ENCODE measurements around the gene PITRM1. TPM values are rescaled to one million over a fixed set of nuclear protein-coding genes. Genes with fewer than 3 reads are reported as not detected.

Gene PITRM1
- total and polyA plus RNA-seq, 7 donors, result 51.0 to 112 (median 78.8) TPM

GRCh38 chr10:3199488-3199887, 26.9 kb upstream of the PITRM1 start:
- no peak for ATAC-seq
- Histone ChIP-seq H3K9me3 (no peaks in the 10 kb centered on the region), H3K4me3 (no peak overlapping the region), H3K36me3 (ENCODE audit: insufficient read depth in 1 of 2, low read depth in 1 of 2) (no peaks in the 10 kb centered on the region), H3K4me1 (peaks cover 7% of the 10 kb centered on the region), H3K27me3 (ENCODE audit: insufficient read depth in 3 of 3, low read length in 2 of 3) (no peaks in the 10 kb centered on the region), H3K27ac (no peak overlapping the region)
- DNase-seq, result no peak
- intact Hi-C loops (cut with DNase I), result loop anchor here (5.0 to 10.0 kb wide), 2 partner anchors 275 to 1458 kb away; no protein-coding TSS in a partner anchor
- 92 to 95% (median 93%) methylated on average over 9 of the region's 9 CpGs for whole genome bisulfite sequencing, 3 donors
- TF ChIP-seq CTCF (IDR thresholded peaks at IDR 0.05), result no peak

GRCh38 chr10:3198900-3199299, 26.3 kb upstream of the PITRM1 start:
- H3K36me3 ChIP-seq (ENCODE audit: insufficient read depth in 1 of 2, low read depth in 1 of 2), result no peaks in the 10 kb centered on the region
- ATAC-seq, result no peak
- H3K4me3 ChIP-seq, result no peak overlapping the region
- no peaks in the 10 kb centered on the region for H3K27me3 ChIP-seq (ENCODE audit: insufficient read depth in 3 of 3, low read length in 2 of 3)
- no peaks in the 10 kb centered on the region for H3K9me3 ChIP-seq
- no peak overlapping the region for H3K27ac ChIP-seq
- peaks cover 7% of the 10 kb centered on the region for H3K4me1 ChIP-seq
- 94 to 97% (median 95%) methylated on average over 7 of the region's 7 CpGs for WGBS, 3 donors
- TF ChIP-seq CTCF (IDR thresholded peaks at IDR 0.05), result no peak
- intact Hi-C loops (cut with DNase I), result loop anchor here (5.0 to 10.0 kb wide), 2 partner anchors 274 to 1458 kb away; no protein-coding TSS in a partner anchor
- no peak for DNase-seq

GRCh38 chr10:3197348-3198003, 24.9 kb upstream of the PITRM1 start:
- Histone ChIP-seq H3K36me3 (ENCODE audit: insufficient read depth in 1 of 2, low read depth in 1 of 2) (no peaks in the 10 kb centered on the region), H3K4me1 (peaks cover 7% of the 10 kb centered on the region), H3K9me3 (no peaks in the 10 kb centered on the region), H3K27me3 (ENCODE audit: insufficient read depth in 3 of 3, low read length in 2 of 3) (no peaks in the 10 kb centered on the region), H3K27ac (no peak overlapping the region), H3K4me3 (peak overlapping the region; percentile 33)
- intact Hi-C loops (cut with DNase I), result loop anchor here (2.0 to 10.0 kb wide), 3 partner anchors 273 to 1573 kb away; no protein-coding TSS in a partner anchor
- 9 to 14% (median 9%) methylated on average over 27 of the region's 27 CpGs for WGBS, 3 donors
- peak; percentile 82 to 89 for DNase-seq
- peak; percentile 89 for TF ChIP-seq CTCF (IDR thresholded peaks at IDR 0.05)
- peak; percentile 94 to 98 (median 96) for ATAC-seq

- Histone ChIP-seq H3K9me3 (no peaks in the 10 kb centered on the region), H3K27me3 (ENCODE audit: insufficient read depth in 3 of 3, low read length in 2 of 3) (no peaks in the 10 kb centered on the region), H3K4me1 (peaks cover 7% of the 10 kb centered on the region), H3K4me3 (peak overlapping the region; percentile 33), H3K27ac (no peak overlapping the region), H3K36me3 (ENCODE audit: insufficient read depth in 1 of 2, low read depth in 1 of 2) (no peaks in the 10 kb centered on the region)
- WGBS, 3 donors, result 38 to 51% (median 43%) methylated on average over 12 of the region's 12 CpGs
- ATAC-seq (no peak), DNase-seq (no peak)
- intact Hi-C loops (cut with DNase I), result loop anchor here (2.0 to 10.0 kb wide), 3 partner anchors 272 to 1574 kb away; no protein-coding TSS in a partner anchor
- no peak for TF ChIP-seq CTCF (IDR thresholded peaks at IDR 0.05)
Measured at GRCh38 chr10:3196958-3197347, 24.4 kb upstream of the PITRM1 start.
